ENCODE measurements around the gene GCC1. TPM values are rescaled to one million over a fixed set of nuclear protein-coding genes. Genes with fewer than 3 reads are reported as not detected.

Gene GCC1
- total and polyA plus RNA-seq, 2 donors (not counting 3 experiments of a cell fraction or from before 2014, with no cell fraction given) = 4.6 to 15.5 TPM

DNA sequence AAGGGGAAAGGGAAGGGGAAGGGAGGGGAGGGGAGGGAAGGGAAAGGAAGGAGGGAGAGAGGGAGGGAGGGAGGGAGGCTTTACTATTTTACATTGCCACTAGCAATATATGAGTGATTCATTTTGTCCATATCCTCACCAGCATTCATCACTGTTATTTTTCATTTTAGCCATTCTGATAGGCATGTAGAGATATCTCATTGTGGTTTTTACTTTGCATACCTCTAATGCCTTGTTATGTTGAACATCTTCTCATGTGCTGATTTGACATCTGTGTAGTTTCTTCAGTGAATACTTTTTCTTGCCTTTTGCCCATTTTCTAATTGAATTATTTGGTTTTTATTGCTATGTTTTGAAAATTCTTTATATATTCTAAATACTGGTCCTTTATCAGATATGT lies 52.7 kb downstream of the GCC1 start:
- Histone ChIP-seq H3K4me2 (ENCODE audit: insufficient read depth, low read length) (no peak overlapping the region), H3K9ac (replicated peaks; ENCODE audit: extremely low read depth, insufficient read depth, low read length) (no peak overlapping the region), H3K36me3 (ENCODE audit: control insufficient read depth in 2 of 2, extremely low read depth in 1 of 2, insufficient read depth in 2 of 2, low read length in 2 of 2) (no peaks in the 10 kb centered on the region), H3K79me2 (ENCODE audit: control insufficient read depth, insufficient read depth, low read length) (no peaks in the 10 kb centered on the region), H3K9me3 (replicated peaks; ENCODE audit: control insufficient read depth, insufficient read depth, low read length) (no peaks in the 10 kb centered on the region), H3K9me1 (replicated peaks; ENCODE audit: control insufficient read depth, extremely low read depth, insufficient read depth, low read length) (no peaks in the 10 kb centered on the region), H2AFZ (ENCODE audit: low read depth, low read length) (no peak overlapping the region), H3K4me3 (replicated peaks in 1 of 3; ENCODE audit: insufficient read depth in 1 of 3, low read depth in 1 of 3, low read length in 3 of 3) (no peak overlapping the region), H3K27me3 (ENCODE audit: control insufficient read depth in 2 of 2, insufficient read depth in 2 of 2, low read length in 2 of 2) (peaks cover 12 to 18% of the 10 kb centered on the region in 2 experiments), H3K27ac (ENCODE audit: insufficient read depth, low read depth, low read length) (no peak overlapping the region), H4K20me1 (replicated peaks; ENCODE audit: control insufficient read depth, extremely low read depth, insufficient read depth, low read length) (no peaks in the 10 kb centered on the region), H3K4me1 (ENCODE audit: control insufficient read depth, extremely low read depth, insufficient read depth, low read length) (no peaks in the 10 kb centered on the region)
- no peak for FAIRE-seq
- DNase-seq (ENCODE audit: low read depth, low spot score) = no peak
- intact Hi-C loops (cut with micrococcal nuclease) (no loop called here), dilution Hi-C loops (cut with MboI; ENCODE audit: extremely low pct_ligation_motif_present, low sequenced_read_pairs) (no loop called here)
- ChIA-PET POLR2A (no interaction called here), CTCF (no interaction called here)
- TF ChIP-seq MYC (IDR thresholded peaks at IDR 0.05; ENCODE audit: low read depth, low read length) (no peak), FOS (IDR thresholded peaks at IDR 0.05; ENCODE audit: borderline replicate concordance, insufficient read depth, low read length) (no peak), JUN (IDR thresholded peaks at IDR 0.05; ENCODE audit: borderline replicate concordance, insufficient read depth, insufficient read length, low read depth) (no peak), EZH2 (IDR thresholded peaks at IDR 0.05; ENCODE audit: borderline replicate concordance, low read depth, low read length, severe bottlenecking) (no peak), POLR2A (IDR thresholded peaks at IDR 0.05; ENCODE audit: low read depth, low read length) (no peak), GATA2 (IDR thresholded peaks at IDR 0.05; ENCODE audit: insufficient read depth, insufficient read length, low read depth, low read length) (no peak), POLR2AphosphoS5 (IDR thresholded peaks at IDR 0.05; ENCODE audit: insufficient read depth, low read depth, low read length) (no peak)
- TF ChIP-seq, protein P1, sequence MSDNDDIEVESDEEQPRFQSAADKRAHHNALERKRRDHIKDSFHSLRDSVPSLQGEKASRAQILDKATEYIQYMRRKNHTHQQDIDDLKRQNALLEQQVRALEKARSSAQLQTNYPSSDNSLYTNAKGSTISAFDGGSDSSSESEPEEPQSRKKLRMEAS (IDR thresholded peaks at IDR 0.05; ENCODE audit: insufficient read depth, insufficient read length) = no peak
- TF ChIP-seq, protein P2, sequence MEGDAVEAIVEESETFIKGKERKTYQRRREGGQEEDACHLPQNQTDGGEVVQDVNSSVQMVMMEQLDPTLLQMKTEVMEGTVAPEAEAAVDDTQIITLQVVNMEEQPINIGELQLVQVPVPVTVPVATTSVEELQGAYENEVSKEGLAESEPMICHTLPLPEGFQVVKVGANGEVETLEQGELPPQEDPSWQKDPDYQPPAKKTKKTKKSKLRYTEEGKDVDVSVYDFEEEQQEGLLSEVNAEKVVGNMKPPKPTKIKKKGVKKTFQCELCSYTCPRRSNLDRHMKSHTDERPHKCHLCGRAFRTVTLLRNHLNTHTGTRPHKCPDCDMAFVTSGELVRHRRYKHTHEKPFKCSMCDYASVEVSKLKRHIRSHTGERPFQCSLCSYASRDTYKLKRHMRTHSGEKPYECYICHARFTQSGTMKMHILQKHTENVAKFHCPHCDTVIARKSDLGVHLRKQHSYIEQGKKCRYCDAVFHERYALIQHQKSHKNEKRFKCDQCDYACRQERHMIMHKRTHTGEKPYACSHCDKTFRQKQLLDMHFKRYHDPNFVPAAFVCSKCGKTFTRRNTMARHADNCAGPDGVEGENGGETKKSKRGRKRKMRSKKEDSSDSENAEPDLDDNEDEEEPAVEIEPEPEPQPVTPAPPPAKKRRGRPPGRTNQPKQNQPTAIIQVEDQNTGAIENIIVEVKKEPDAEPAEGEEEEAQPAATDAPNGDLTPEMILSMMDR (IDR thresholded peaks at IDR 0.05; ENCODE audit: extremely low read depth in 1 of 2, insufficient read depth in 1 of 2, low read depth in 1 of 2, low read length in 2 of 2) = no peak
- BruUV-seq (replicated peaks) = no TSS peak
